H1 (cell line): ENCODE measurements around the gene HIP1. TPM values are rescaled to one million over a fixed set of nuclear protein-coding genes. Genes with fewer than 3 reads are reported as not detected.

Experiments used
- CTCF ChIA-PET: fragments of 300-600 bp; sonication (Branson Sonifier 250); formaldehyde crosslinking; loops from one replicate; lab custom pipeline; 2021; ENCODE audit not compliant: partially characterized antibody; lab: Charles Lee
- POLR2A ChIA-PET: fragments of 300-600 bp; sonication (Branson Sonifier 250); formaldehyde crosslinking; loops from one replicate; lab custom pipeline; 2021; ENCODE audit warnings: inconsistent platforms; ENCODE audit not compliant: partially characterized antibody; lab: Charles Lee
- DNase-seq, 2 experiments: peaks; one replicate each; pipeline versions ENCODE4 v3.0.0 to v3.0.0-alpha.2; 2010 to 2022; ENCODE audit warnings: low spot score in 2 of 2, low read depth in 1 of 2, mixed read lengths in 1 of 2
- FAIRE-seq: peaks from 2 replicates; lab custom pipeline; 2011; peaks lifted over from hg19 to GRCh38; lab: Jason Lieb, UNC
- H2AFZ ChIP-seq: 2 replicates; pipeline ENCODE4 v1.8.1; 2012; ENCODE audit warnings: low read length, inconsistent platforms
- H2AK5ac ChIP-seq: 2 replicates; pipeline ENCODE4 v1.6.1; 2013; ENCODE audit warnings: low read depth, low read length
- H2BK120ac ChIP-seq: replicated peaks from 2 replicates; pipeline ENCODE3; 2013; ENCODE audit warnings: low read depth, low read length, inconsistent platforms
- H2BK12ac ChIP-seq: 2 replicates; pipeline ENCODE4 v1.6.1; 2013; ENCODE audit warnings: low read depth, low read length
- H2BK15ac ChIP-seq: 2 replicates; pipeline ENCODE4 v1.6.1; 2013; ENCODE audit warnings: low read length
- H2BK20ac ChIP-seq: 2 replicates; pipeline ENCODE4 v1.6.1; 2013; ENCODE audit warnings: low read length
- H2BK5ac ChIP-seq: 2 replicates; pipeline ENCODE4 v1.6.1; 2013; ENCODE audit warnings: low read depth, low read length
- H3K14ac ChIP-seq: 2 replicates; pipeline ENCODE4 v1.6.1; 2013; ENCODE audit warnings: inconsistent platforms; ENCODE audit not compliant: insufficient read length
- H3K18ac ChIP-seq: 2 replicates; pipeline ENCODE4 v1.6.1; 2013; ENCODE audit warnings: low read length; ENCODE audit errors: extremely low read depth
- H3K23ac ChIP-seq: 2 replicates; pipeline ENCODE4 v1.6.1; 2013; ENCODE audit warnings: inconsistent platforms; ENCODE audit not compliant: insufficient read length
- H3K23me2 ChIP-seq: 2 replicates; pipeline ENCODE4 v1.6.1; 2013; ENCODE audit warnings: low read depth, low read length
- H3K27ac ChIP-seq: 2 replicates; pipeline ENCODE4 v1.6.1; 2011; ENCODE audit warnings: low read depth, low read length, inconsistent platforms
- H3K27me3 ChIP-seq, 4 experiments: replicated peaks in 1 of 4; 1 replicate in 1 of 4; 2 replicates in 3 of 4; pipeline versions ENCODE4 v1.6.1 to v1.8.1; 2011 to 2013; ENCODE audit warnings: low read length in 3 of 4, mild to moderate bottlenecking in 3 of 4, inconsistent platforms in 2 of 4, mixed read lengths in 2 of 4, moderate library complexity in 1 of 4; ENCODE audit not compliant: control insufficient read depth in 3 of 4, insufficient read depth in 3 of 4; ENCODE audit errors: extremely low read depth in 1 of 4
- H3K36me3 ChIP-seq, 4 experiments: 2 replicates each; pipeline versions ENCODE4 v1.6.1 to v1.8.1; 2011 to 2013; ENCODE audit warnings: mild to moderate bottlenecking in 4 of 4, low read length in 3 of 4, moderate library complexity in 2 of 4, control low read depth in 1 of 4, inconsistent platforms in 1 of 4; ENCODE audit not compliant: insufficient read depth in 4 of 4, control insufficient read depth in 2 of 4
- H3K4ac ChIP-seq: replicated peaks from 2 replicates; pipeline ENCODE3; 2013; ENCODE audit warnings: low read length, low read depth, mixed read lengths, inconsistent platforms; ENCODE audit not compliant: insufficient read length
- H3K4me1 ChIP-seq, 4 experiments: replicated peaks in 1 of 4; 1 replicate in 1 of 4; 2 replicates in 3 of 4; pipeline versions ENCODE4 v1.6.1 to v1.8.1; 2011 to 2013; ENCODE audit warnings: low read length in 3 of 4, inconsistent platforms in 2 of 4, mixed read lengths in 1 of 4; ENCODE audit not compliant: insufficient read depth in 4 of 4, control insufficient read depth in 3 of 4
- H3K4me2 ChIP-seq, 2 experiments: 2 replicates each; pipeline versions ENCODE4 v1.6.1 to v1.8.1; 2011 to 2013; ENCODE audit warnings: low read depth in 2 of 2, low read length in 2 of 2, control low read depth in 1 of 2, inconsistent platforms in 1 of 2, mild to moderate bottlenecking in 1 of 2; ENCODE audit not compliant: insufficient read depth in 1 of 2
- H3K4me3 ChIP-seq, 4 experiments: fragments of 200-600, 300-600 bp in 1 of 4; sonication (generic), shearing (Covaris generic), sonication (Bioruptor Twin) in 1 of 4; 2 replicates each; pipeline versions ENCODE4 v1.5.1 to v1.8.1; 2011 to 2016; ENCODE audit warnings: low read length in 4 of 4, low read depth in 3 of 4, control low read depth in 2 of 4, inconsistent platforms in 2 of 4, mild to moderate bottlenecking in 2 of 4, mixed read lengths in 1 of 4, moderate library complexity in 1 of 4; ENCODE audit not compliant: insufficient read depth in 2 of 4; ENCODE audit errors: extremely low read depth in 1 of 4
- H3K56ac ChIP-seq: replicated peaks from 2 replicates; pipeline ENCODE3; 2013; ENCODE audit warnings: low read depth, mild to moderate bottlenecking, mixed read lengths, low read length, inconsistent platforms; ENCODE audit not compliant: insufficient read length
- H3K79me1 ChIP-seq: 2 replicates; pipeline ENCODE4 v1.6.1; 2013; ENCODE audit warnings: low read depth, low read length, control low read depth
- H3K79me2 ChIP-seq, 2 experiments: 2 replicates each; pipeline versions ENCODE4 v1.6.1 to v1.8.1; 2012 to 2013; ENCODE audit warnings: low read length in 2 of 2, mild to moderate bottlenecking in 2 of 2, inconsistent platforms in 1 of 2; ENCODE audit not compliant: insufficient read depth in 2 of 2, control insufficient read depth in 1 of 2
- H3K9ac ChIP-seq, 4 experiments: replicated peaks in 1 of 4; 1 replicate in 1 of 4; 2 replicates in 3 of 4; pipeline versions ENCODE4 v1.6.1 to v1.8.1; 2011 to 2013; ENCODE audit warnings: low read depth in 3 of 4, low read length in 3 of 4, control low read depth in 2 of 4, mild to moderate bottlenecking in 2 of 4, moderate library complexity in 2 of 4, inconsistent platforms in 1 of 4; ENCODE audit errors: extremely low read depth in 1 of 4
- H3K9me3 ChIP-seq, 2 experiments: 2 replicates each; pipeline versions ENCODE4 v1.6.1 to v1.8.1; 2012 to 2013; ENCODE audit warnings: mild to moderate bottlenecking in 2 of 2, moderate library complexity in 2 of 2, control low read depth in 1 of 2, inconsistent platforms in 1 of 2, low read depth in 1 of 2, low read length in 1 of 2, mixed read lengths in 1 of 2; ENCODE audit not compliant: insufficient read depth in 2 of 2
- H4K20me1 ChIP-seq, 2 experiments: replicated peaks in 1 of 2; 2 replicates each; pipeline versions ENCODE3 to v1.8.1; 2011 to 2013; ENCODE audit warnings: inconsistent platforms in 2 of 2, low read length in 2 of 2, mild to moderate bottlenecking in 1 of 2; ENCODE audit not compliant: insufficient read depth in 2 of 2, control insufficient read depth in 1 of 2
- H4K5ac ChIP-seq: 2 replicates; pipeline ENCODE4 v1.6.1; 2013; ENCODE audit warnings: low read length, low read depth, mixed read lengths, inconsistent platforms; ENCODE audit not compliant: insufficient read length
- H4K8ac ChIP-seq: 2 replicates; pipeline ENCODE4 v1.8.0; 2013; ENCODE audit warnings: mild to moderate bottlenecking, moderate library complexity, low read length, inconsistent platforms; ENCODE audit not compliant: insufficient read depth; ENCODE audit errors: extremely low read depth
- H4K91ac ChIP-seq: replicated peaks from 2 replicates; pipeline ENCODE3; 2013; ENCODE audit warnings: low read length, mixed read lengths, inconsistent platforms; ENCODE audit not compliant: insufficient read length
- EP300 ChIP-seq, 2 experiments: IDR thresholded peaks; 1 replicate in 1 of 2; 2 replicates in 1 of 2; pipeline ENCODE4 v1.6.1; 2011 to 2012; ENCODE audit warnings: low read depth in 2 of 2, low read length in 2 of 2, mild to moderate bottlenecking in 2 of 2, borderline replicate concordance in 1 of 2, inconsistent platforms in 1 of 2, moderate library complexity in 1 of 2
- EZH2 ChIP-seq: fragments of 200-600 bp; sonication (generic); IDR thresholded peaks from 2 replicates; pipeline ENCODE4 v1.7.1; 2012; ENCODE audit warnings: low read depth, mild to moderate bottlenecking, moderate library complexity, low read length, inconsistent platforms; ENCODE audit not compliant: severe bottlenecking
- KDM1A ChIP-seq: fragments of 200-600, 300-600 bp; sonication (generic); IDR thresholded peaks from 2 replicates; pipeline ENCODE4 v1.7.1; 2016; ENCODE audit warnings: mild to moderate bottlenecking, low read length, borderline replicate concordance
- RAD21 ChIP-seq, 2 experiments: IDR thresholded peaks in 1 of 2; conservative IDR thresholded peaks in 1 of 2; 2 replicates each; pipeline ENCODE4 v1.6.1; 2011; ENCODE audit warnings: low read depth in 2 of 2, low read length in 2 of 2, improper control_type of control experiment in 1 of 2, inconsistent platforms in 1 of 2, mild to moderate bottlenecking in 1 of 2, moderate library complexity in 1 of 2
- TAF1 ChIP-seq: IDR thresholded peaks from 2 replicates; pipeline ENCODE4 v1.6.1; 2011; ENCODE audit warnings: mild to moderate bottlenecking, low read depth, low read length
- polyA plus RNA-seq, 7 experiments: library from polyadenylated mRNA; depleted of rRNA in 3 of 7; stranded (reverse) in 5 of 7; unstranded in 2 of 7; fragments of >200 nt in 5 of 7; fragments of 200-250 nt in 2 of 7; gene quantifications; 1 replicate in 5 of 7; 2 replicates in 1 of 7; 4 replicates in 1 of 7; pipeline versions ENCODE4 v1.2.1 to v1.2.3, GENCODE V29; 2011 to 2013; ENCODE audit warnings: missing spikeins in 2 of 7, mixed read lengths in 2 of 7
- total RNA-seq: library from RNA; stranded (reverse); fragmentation: NEBNext Ultra II Directional; extraction: Animal tissue kit (Norgen Biotek cat#: 25700); gene quantifications from 2 replicates; pipeline ENCODE4 v1.2.1, GENCODE V29; 2021
- TF ChIP-seq, protein P1 (sequence below): IDR thresholded peaks from 2 replicates; pipeline ENCODE4 v1.6.1; 2012; ENCODE audit warnings: inconsistent platforms
- TF ChIP-seq, protein P2 (sequence below): IDR thresholded peaks from 2 replicates; pipeline ENCODE4 v1.6.1; 2011; ENCODE audit warnings: low read depth, mild to moderate bottlenecking, low read length; ENCODE audit not compliant: insufficient read depth

HIP1 gene
- total and polyA plus RNA-seq, 2 of the 8 experiments (the other 6 are each of a cell fraction or from before 2014, with no cell fraction given): 51.8 to 108 TPM

DNA sequence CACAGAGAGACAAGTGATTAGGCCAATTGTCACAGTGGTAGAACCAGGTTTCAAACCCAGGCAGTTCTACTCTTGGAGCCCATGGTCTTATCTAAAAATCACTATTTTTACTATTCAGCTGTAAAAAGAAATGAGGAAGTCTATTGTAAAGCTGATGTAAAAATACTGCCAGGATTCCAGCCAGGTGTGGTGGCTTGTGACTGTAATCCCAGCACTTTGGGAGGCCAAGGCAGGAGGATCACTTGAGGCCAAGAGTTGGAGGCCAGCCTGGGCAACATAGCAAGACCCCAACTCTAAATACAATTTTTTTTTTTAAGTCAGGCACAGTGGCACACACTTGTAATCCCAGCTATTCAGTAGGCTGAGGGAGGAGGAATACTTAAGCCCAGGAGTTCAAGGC, 40.4 kb downstream of the HIP1 start:
- H3K14ac ChIP-seq: no peak overlapping the region
- no peak overlapping the region for H2BK5ac ChIP-seq
- H3K79me1 ChIP-seq: no peaks in the 10 kb centered on the region
- no peak overlapping the region for H4K91ac ChIP-seq
- no peak overlapping the region for H3K9ac ChIP-seq
- no peak overlapping the region for H2BK120ac ChIP-seq
- TF ChIP-seq TAF1 (no peak), RAD21 (IDR thresholded peaks at IDR 0.05 in 1 of 2, conservative IDR thresholded peaks at IDR 0.05 in 1 of 2; ENCODE audit: low read depth in 2 of 2, low read length in 2 of 2) (no peak), KDM1A (0 out of 2 replicates have a peak, but pooled peaks have one; percentile 48), EP300 (IDR thresholded peaks at IDR 0.05; ENCODE audit: borderline replicate concordance in 1 of 2, low read depth in 2 of 2, low read length in 2 of 2) (no peak), EZH2 (no peak)
- TF ChIP-seq, protein P1, sequence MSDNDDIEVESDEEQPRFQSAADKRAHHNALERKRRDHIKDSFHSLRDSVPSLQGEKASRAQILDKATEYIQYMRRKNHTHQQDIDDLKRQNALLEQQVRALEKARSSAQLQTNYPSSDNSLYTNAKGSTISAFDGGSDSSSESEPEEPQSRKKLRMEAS: no peak
- TF ChIP-seq, protein P2, sequence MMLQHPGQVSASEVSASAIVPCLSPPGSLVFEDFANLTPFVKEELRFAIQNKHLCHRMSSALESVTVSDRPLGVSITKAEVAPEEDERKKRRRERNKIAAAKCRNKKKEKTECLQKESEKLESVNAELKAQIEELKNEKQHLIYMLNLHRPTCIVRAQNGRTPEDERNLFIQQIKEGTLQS: no peak
- no peak overlapping the region for H2BK12ac ChIP-seq
- H3K79me2 ChIP-seq: no peaks in the 10 kb centered on the region
- no peak overlapping the region for H4K8ac ChIP-seq
- H2AFZ ChIP-seq: no peak overlapping the region
- POLR2A ChIA-PET: no interaction called here
- no peaks in the 10 kb centered on the region for H3K27me3 ChIP-seq
- peaks cover 0 to 2% of the 10 kb centered on the region in 2 experiments for H4K20me1 ChIP-seq
- DNase-seq: no peak
- H3K18ac ChIP-seq: no peak overlapping the region
- no peaks in the 10 kb centered on the region for H3K4me1 ChIP-seq
- no peak overlapping the region for H3K4ac ChIP-seq
- no peak overlapping the region for H4K5ac ChIP-seq
- H3K4me3 ChIP-seq: no peak overlapping the region; a peak in 1 of 8 replicates
- H3K4me2 ChIP-seq: no peak overlapping the region
- H3K27ac ChIP-seq: no peak overlapping the region
- H3K9me3 ChIP-seq: no peaks in the 10 kb centered on the region
- no peak overlapping the region for H2BK20ac ChIP-seq
- FAIRE-seq: no peak
- CTCF ChIA-PET: interaction anchor here (0.7 to 1.6 kb wide), 2 partner anchors 13 to 191 kb away, joined by 3 to 4 read pairs; no protein-coding TSS in a partner anchor
- no peak overlapping the region for H3K23ac ChIP-seq
- H2AK5ac ChIP-seq: no peak overlapping the region
- H2BK15ac ChIP-seq: no peak overlapping the region
- no peaks in the 10 kb centered on the region for H3K23me2 ChIP-seq
- no peaks in the 10 kb centered on the region for H3K36me3 ChIP-seq
- no peak overlapping the region for H3K56ac ChIP-seq
